SHP77 (cell line): ENCODE data around the gene TUBA1C.
"Not testable (repeated sequence)": the region's sequence is repeated elsewhere in the genome, so short reads cannot be mapped to it uniquely, and the experiment has no call there.

ENCODE experiments used
- DNase-seq, 2 experiments: peaks; one replicate each; lab custom pipeline; 2025; lab: John Stamatoyannopoulos, UW

The TUBA1C gene

GRCh38 chr12:49255857-49256637, 8.8 kb upstream of the TUBA1C start:
- no peak for DNase-seq

DNA sequence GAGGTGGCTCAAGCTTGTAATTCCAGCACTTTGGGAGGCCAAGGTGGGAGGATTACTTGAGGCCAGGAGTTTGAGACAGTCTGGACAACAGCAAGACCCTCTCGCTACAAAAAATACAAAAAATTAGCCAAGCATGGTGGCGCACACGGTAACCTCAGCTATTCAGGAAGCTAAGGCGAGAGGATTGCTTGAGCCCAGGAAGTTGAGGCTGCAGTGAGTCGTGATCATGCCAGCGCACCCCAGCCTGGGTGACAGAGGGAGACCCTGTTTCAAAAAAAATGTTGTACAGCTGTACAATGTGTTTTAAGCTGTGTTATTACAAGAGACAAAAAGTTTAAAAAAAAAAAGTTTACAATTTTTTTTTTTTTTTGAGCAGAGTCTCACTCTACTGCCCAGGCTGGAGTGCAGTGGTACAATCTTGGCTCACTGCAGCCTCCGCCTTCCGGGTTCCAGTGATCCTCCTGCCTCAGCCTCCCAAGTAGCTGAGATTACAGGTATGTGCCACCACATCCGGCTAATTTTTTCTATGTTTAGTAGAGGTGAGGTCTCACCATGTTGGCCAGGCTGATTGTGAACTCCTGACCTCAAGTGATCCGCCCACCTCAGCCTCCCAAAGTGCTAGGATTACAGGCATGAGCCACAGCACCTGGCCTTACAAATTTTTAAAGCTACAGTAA, 7.2 kb upstream of the TUBA1C start:
- DNase-seq, result not testable (repeated sequence)

DNA sequence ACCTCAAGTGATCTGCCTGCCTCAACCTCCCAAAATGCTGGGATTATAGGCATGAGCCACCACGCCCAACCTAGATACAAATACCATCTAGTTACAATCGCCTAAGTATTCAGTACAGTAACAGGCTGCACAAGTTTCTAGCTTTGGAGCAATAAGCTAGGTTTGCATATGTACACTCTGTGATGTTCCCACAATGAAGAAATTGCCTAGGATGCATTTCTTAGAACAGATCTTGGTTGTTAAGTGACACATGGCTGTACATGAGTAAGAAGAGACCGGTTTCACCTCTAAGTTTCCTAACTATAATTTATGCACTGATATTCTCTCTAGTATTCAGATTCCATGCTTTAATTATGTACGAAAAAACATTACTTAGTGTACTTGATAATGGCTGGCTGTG, 5.4 kb upstream of the TUBA1C start:
- no peak for DNase-seq

GRCh38 chr12:49260166-49260565, 4.7 kb upstream of the TUBA1C start:
- DNase-seq, result no peak

GRCh38 chr12:49260571-49261363, 4.1 kb upstream of the TUBA1C start:
- no peak for DNase-seq

GRCh38 chr12:49261721-49262120, 3.2 kb upstream of the TUBA1C start:
- no peak for DNase-seq

DNA sequence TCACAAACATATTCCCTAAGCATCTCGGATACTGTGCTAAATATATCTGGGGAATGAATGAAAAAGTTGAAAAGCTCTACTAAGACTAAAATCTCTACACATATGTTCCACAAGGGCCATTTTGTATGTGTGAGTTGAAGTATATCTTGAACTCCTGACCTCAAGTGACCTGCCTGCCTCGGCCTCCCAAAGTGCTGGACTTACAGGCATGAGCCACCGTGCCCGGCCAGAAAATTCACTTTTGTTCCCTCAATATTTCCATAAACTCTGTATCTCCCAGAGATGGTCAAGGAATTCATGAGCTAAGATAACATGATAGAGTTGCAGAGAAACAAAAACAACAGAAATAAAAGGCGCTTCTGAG, 1.5 kb upstream of the TUBA1C start:
- DNase-seq, result no peak

- DNase-seq, result no peak
Observed at GRCh38 chr12:49264466-49264872, 413 bp upstream of the TUBA1C start.

GRCh38 chr12:49269191-49269590, 4.3 kb downstream of the TUBA1C start:
- not testable (repeated sequence) for DNase-seq

DNA sequence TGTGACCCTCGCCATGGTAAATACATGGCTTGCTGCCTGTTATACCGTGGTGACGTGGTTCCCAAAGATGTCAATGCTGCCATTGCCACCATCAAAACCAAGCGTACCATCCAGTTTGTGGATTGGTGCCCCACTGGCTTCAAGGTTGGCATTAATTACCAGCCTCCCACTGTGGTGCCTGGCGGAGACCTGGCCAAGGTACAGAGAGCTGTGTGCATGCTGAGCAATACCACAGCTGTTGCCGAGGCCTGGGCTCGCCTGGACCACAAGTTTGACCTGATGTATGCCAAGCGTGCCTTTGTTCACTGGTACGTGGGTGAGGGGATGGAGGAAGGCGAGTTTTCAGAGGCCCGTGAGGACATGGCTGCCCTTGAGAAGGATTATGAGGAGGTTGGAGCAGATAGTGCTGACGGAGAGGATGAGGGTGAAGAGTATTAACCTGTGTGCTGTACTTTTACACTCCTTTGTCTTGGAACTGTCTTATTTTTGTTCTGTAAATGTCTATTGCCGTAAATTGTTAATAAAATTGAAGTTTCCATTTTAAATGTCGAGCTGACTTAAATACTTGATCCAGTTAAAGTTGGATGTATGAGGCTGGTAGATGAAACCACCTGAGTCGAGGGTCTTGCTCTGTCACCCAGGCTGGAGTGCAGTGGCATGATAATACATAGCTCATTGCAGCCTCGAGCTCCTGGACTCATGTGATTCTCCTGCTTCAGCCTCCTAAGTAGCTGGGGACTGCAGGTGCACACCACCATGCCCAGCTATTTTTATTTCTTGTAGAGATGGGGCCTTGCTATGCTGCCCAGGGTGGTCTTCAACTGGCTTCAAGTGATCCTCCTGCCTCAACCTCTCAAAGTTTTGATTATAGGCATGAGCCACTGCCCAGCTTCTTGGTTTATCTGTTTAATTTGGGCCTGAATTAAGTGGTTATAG, 8.2 kb downstream of the TUBA1C start:
- no peak for DNase-seq

DNA sequence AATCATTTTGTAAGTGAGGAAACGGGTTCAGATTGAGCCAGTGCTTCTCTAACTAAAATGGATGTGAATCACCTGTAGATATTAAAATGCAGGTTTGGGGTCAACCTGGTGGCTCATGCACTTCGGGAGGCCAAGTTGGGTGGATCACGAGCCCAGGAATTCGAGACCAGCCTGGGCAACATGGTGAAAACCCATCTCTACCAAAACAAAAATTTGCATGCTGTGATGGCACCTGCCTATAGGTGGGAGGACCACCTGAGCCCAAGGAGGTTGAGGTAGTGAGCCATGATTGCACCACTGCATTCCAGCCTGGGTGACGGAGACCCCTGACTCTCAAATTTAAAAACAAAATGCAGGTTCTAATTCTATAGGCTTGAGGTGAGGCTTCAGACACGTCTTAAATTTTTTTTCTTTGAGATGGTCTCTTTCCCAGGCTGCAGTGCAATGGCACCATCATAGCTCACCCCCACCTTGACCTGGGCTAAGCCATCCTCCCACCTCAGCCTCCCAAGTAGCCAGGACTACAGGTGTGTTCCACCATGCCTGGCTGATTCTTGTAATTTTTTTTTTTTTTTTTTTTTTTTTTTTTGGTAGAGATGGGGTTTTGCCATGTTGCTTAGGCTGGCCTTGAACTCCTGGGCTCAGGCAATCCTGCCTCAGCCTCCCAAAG, 9.0 kb downstream of the TUBA1C start:
- no peak for DNase-seq

DNA sequence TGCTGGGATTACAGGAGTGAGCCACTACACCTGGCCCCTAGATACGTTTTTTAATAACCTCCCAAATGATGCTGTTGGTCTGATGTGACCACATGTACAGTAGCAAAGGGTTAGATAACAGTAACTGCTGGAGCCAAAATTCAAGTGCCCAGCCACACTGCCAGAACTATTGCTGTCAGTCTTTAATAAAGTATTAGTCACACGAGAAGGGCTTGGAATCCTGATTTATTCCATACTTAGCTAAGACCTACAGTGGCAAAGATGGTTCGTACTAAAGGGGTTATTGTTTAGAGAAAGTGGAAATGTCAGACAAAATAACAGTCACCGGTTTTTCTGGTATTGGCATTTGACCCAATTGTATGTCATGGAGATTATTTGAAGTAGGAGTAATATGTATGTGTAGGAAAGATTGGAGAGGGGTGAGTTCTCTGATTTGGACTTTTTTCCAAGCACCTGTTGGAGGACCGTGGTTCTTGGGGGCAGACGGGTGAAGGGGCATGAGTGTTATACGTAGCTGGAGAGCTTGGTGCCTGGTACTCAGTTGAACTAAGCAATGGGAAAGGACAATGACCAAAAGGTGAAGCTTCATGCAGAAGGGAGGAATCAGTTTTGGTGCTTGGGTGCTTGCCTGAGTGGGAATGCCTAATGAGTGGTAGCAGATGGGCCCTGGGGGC, 9.7 kb downstream of the TUBA1C start:
- no peak for DNase-seq

DNA sequence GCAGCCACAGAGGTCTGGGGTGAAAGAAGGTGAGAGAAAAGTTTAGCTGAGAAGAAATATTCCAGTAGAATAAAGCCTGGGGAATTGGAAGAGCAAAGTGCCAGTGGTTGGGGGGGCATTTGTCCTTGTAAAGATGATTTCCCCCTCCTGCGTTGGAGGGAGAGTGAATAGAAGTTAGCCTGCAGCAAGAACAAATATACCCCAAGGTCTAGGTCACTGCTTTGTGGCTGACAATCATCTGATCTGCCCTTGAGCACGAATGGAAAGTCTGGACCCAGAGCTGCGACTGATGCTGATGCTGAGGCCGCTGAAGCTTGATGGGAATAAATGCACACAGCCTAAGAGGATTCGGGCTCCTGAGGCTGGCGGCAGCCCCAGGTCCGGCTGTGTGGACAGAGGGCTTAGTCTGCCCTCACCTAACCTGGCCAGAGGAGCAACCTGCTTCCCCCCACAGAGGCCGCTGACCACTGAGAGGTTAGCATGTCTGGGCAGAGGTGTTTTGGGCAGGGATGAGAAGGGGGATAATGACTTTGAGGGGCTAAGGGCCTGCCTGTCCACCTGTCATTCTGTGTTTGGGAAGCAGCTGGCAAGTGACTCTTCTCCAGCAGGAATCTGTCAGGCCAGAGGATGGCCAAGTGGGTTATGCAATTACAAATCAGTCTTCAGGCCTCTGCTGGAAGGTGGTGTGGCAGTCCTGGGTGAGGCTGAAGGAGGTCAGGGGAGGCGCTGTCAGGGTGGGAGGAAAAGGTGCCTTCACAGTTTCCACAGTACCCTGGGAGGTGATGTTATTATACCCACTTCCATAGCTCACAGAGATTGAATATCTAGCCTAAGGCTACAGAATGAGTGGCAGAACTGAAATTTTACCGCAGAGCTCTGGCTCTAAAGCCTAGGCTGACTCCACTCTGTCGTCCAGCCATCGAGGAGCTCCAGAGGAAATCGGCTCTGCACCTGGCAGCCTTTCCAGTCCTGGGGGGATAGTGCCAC, 11.7 kb downstream of the TUBA1C start:
- no peak for DNase-seq

DNA sequence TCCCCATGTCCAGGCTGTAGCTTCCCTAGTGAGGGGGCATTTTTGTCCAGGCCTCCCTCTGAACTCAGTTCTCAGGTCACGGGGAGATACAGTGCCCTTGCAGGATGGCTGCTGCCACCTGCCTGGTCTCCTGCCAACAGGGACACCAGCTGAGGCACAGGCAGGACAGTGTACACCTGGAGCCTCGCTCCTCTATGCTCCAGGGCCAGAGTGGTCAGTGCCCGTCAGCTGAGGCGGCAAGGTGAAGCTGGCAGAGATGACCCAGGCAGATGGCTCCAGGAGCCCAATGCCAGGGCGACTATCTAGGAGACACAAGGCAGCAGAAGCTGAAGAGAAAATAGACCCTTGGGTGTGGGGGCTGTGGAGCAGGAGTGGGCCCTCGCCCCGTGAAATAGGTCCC, 12.6 kb downstream of the TUBA1C start:
- no peak for DNase-seq

- DNase-seq, result no peak
Observed at GRCh38 chr12:49279706-49280159, 14.9 kb downstream of the TUBA1C start.

DNA sequence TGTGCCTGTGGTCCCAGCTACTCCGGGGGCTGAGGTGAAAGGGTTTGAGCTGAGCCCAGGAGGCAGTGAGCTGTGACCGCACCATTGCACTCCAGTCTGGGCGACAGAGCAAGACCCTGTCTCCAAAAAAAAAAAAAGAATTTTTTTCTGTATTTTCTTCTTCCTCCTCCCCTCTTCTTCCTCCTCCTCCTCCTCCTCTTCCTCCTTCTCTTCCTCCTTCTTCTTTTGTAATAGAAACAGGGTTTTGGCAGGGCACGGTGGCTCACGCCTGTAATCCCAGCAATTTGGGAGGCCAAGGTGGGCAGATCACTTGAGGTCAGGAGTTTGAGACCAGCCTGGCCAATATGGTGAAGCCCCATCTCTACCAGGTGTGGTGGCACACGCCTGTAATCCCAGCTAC, 15.7 kb downstream of the TUBA1C start:
- DNase-seq, result not testable (repeated sequence)

- DNase-seq, result no peak
Observed at GRCh38 chr12:49282302-49282701, 17.4 kb downstream of the TUBA1C start.

GRCh38 chr12:49282740-49283375, 18.0 kb downstream of the TUBA1C start:
- DNase-seq, result not testable (repeated sequence)
